OCI-LY3 (cell line): Measurements from ENCODE around the gene KNOP1.

Experiments used
- EZH2phosphoT487 ChIP-seq: fragments of 200-600 bp; shearing (Covaris generic); IDR thresholded peaks from 2 replicates; pipeline ENCODE4 v1.6.1; 2018; ENCODE audit warnings: antibody characterized with exemption, mixed run types, low read depth
- TF ChIP-seq, protein P1 (sequence below): fragments of 200-600, 300-600 bp; sonication (generic); IDR thresholded peaks from 2 replicates; pipeline ENCODE4 v1.5.1; 2014; ENCODE audit warnings: antibody characterized with exemption, low read length, low read depth

DNA sequence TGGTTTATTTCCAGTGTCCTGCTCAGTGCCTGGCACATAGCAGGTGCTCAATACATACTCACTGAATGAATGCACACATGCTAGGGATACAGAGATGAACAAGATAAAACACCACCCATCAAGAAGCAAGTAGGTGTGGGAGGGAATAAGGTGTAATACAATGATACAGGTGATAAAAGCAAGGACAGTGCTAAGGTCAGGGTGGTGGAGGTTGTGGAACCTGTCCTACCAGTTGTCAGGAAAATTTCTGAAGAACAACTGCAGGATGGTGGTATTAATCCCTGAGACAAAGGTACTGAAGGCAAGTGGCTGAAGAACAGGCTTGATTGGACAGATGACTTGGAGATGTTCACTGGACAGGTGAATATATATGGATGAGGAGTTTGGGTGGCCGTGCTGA lies 1.8 kb downstream of the KNOP1 start:
- no peak for TF ChIP-seq EZH2phosphoT487
- TF ChIP-seq, protein P1, sequence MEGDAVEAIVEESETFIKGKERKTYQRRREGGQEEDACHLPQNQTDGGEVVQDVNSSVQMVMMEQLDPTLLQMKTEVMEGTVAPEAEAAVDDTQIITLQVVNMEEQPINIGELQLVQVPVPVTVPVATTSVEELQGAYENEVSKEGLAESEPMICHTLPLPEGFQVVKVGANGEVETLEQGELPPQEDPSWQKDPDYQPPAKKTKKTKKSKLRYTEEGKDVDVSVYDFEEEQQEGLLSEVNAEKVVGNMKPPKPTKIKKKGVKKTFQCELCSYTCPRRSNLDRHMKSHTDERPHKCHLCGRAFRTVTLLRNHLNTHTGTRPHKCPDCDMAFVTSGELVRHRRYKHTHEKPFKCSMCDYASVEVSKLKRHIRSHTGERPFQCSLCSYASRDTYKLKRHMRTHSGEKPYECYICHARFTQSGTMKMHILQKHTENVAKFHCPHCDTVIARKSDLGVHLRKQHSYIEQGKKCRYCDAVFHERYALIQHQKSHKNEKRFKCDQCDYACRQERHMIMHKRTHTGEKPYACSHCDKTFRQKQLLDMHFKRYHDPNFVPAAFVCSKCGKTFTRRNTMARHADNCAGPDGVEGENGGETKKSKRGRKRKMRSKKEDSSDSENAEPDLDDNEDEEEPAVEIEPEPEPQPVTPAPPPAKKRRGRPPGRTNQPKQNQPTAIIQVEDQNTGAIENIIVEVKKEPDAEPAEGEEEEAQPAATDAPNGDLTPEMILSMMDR: no peak
